ENCODE results near the gene NT5DC3.

NT5DC3 gene

DNA sequence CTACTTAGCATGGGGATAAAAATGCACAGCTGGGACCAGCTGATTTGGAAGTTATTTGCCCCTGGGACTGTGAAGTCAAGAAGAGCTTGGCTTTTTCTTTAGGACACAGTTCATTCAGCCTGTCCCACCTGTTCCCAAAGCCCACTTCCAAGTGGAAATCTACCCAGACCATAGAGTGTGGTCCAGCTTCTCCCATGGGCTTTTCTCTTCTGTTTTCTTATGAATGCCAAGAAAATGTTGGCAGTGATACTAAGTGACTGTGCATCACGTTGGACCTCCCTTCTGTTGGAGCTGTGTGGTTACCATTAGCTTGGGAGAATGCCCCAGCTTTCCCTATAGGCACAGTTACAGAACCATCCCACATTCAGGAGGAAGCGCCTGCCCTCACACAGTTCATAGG is 89.4 kb downstream of the NT5DC3 start:
- no peak for DNase-seq (ENCODE audit: low read depth in 2 of 2)

- no peak for DNase-seq (ENCODE audit: low read depth in 2 of 2)
These were observed 89.9 kb downstream of the NT5DC3 start for GRCh38 chr12:103751171-103751570.

DNA sequence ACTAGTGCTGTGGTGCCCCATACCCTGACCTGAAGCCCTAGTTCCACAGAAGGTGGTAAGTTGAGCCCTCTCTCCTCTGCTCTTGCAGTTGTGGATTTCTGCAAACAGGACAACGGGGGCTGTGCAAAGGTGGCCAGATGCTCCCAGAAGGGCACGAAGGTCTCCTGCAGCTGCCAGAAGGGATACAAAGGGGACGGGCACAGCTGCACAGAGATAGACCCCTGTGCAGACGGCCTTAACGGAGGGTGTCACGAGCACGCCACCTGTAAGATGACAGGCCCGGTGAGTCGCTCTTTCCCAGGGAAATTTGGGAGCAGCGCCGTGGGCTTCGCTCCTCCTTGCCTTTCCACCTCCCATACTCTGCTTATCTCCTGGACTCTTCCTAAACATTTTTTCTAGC is 92.2 kb downstream of the NT5DC3 start:
- DNase-seq (ENCODE audit: low read depth in 2 of 2) = no peak

DNA sequence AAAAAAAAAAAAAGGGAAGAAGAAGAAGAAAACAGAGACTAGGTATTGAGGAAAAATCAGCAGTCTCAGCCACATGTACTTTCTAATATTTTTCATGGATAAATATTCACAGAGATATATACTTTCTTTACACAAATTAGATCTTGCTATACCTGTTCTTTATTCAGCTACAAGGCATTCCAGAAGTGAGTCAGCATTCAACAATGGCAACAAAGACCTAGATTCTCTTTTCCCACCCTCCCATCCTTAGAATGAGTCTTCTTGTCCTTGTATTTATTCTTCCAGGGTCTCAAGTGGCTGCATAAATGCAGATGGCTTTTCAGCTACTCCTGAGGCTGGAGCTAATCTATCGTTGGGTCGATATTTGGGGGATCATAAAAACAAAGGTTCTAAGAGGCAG is 93.0 kb downstream of the NT5DC3 start:
- DNase-seq (ENCODE audit: low read depth in 2 of 2) = no peak

- DNase-seq (ENCODE audit: low read depth in 2 of 2) = no peak
These were observed 95.1 kb downstream of the NT5DC3 start for GRCh38 chr12:103745962-103746361.

DNA sequence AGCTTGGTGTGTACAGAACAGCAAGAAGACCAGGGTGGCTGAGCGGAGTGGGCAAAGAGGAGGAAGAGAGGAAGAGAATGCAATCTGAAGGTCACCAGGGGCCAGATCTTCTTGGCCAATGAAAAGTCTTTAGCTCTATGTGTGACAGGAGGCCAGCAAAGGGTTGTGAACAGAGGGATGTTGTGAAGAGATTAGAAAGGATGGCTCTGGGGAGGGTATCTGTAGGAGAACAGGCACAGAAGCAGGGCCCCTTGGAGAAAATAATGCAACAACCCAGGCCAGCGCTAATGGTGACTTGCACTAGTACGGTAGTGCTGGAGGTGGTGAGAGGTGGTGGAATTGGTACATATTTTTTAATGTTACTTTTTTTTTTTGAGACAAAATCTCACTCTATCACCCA is 97.2 kb downstream of the NT5DC3 start:
- DNase-seq (ENCODE audit: low read depth in 2 of 2) = no peak

DNA sequence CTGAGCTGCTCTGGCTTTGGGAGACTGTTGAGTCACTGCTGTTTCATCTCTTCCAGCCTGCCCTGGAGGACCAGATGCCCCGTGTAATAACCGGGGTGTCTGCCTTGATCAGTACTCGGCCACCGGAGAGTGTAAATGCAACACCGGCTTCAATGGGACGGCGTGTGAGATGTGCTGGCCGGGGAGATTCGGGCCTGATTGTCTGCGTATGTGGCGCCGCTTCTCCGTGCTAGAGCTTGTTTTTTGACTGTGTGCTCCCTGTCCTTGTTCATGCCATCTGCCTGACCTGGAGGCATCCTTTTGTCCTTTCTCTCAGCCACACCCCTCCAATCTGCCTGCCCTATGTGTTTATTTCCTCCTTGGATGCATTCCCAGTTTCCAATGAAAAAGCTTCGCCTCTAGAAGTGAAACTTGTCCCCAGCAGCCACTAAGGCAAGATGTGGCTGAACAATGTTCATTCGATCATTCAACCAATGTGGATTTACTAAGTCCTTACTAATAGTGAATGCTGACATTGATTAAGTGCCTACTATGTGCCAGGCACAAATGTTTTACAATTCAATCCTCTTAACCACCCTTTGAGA is 98.6 kb downstream of the NT5DC3 start:
- DNase-seq (ENCODE audit: low read depth in 2 of 2) = no peak

DNA sequence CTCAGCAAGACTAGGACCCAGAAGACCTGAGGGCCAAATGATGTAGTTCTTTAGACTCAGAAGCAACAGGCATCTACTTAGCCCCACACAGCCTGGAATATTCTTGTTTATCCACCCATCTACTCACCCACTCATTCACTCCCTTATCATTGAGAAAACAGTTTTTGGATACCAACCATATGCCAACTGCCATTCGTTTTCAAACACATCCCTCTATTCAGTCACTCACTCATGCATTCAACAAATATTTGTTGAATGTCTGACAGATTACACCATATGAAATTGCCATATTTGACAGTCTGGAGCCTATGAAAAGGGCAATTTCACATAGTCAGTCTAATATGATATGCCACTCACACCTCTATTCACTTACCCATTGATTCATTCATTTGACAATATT is 103.2 kb downstream of the NT5DC3 start:
- DNase-seq (ENCODE audit: low read depth in 2 of 2) = no peak

GRCh38 chr12:103736572-103736971 is 104.5 kb downstream of the NT5DC3 start:
- no peak for DNase-seq (ENCODE audit: low read depth in 2 of 2)

DNA sequence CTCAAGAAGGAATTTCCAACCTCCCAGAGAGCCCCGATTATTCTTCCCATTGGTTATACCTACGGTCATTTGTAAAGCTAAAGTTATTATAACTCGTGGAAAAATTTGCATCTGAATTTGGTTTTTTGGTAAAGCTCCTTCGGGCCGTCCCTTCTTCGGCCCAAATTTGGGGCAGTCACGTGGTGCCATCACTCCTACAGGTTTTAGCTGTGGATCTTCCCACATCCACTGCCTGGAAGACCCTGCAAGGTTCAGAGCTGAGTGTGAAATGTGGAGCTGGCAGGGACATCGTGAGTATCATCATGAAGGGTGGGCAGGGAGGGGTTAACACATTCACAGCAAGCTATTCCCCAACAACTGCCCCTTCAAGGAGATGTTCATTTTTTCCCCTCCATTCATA is 105.7 kb downstream of the NT5DC3 start:
- DNase-seq (ENCODE audit: low read depth in 2 of 2) = no peak

GRCh38 chr12:103734863-103735262 is 106.2 kb downstream of the NT5DC3 start:
- DNase-seq (ENCODE audit: low read depth in 2 of 2) = no peak

DNA sequence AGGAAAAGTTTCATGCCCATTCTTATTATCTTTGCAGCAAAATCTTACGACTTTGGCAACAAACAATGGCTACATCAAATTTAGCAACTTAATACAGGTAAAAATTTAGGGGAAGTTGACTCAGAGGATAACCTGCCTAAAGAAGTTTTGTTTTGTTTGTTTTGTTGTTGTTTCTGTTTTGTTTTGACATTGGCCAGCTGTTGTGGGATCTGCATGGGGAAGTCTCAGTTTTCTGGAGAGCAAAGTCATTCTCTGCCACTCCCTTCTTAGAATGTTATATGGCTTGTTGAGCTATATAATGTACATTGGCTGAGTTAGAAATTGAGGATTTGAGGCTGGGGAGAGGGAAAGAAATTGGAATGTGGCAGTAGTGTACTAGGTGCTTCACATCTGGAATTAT is 109.5 kb downstream of the NT5DC3 start:
- DNase-seq (ENCODE audit: low read depth in 2 of 2) = no peak

DNA sequence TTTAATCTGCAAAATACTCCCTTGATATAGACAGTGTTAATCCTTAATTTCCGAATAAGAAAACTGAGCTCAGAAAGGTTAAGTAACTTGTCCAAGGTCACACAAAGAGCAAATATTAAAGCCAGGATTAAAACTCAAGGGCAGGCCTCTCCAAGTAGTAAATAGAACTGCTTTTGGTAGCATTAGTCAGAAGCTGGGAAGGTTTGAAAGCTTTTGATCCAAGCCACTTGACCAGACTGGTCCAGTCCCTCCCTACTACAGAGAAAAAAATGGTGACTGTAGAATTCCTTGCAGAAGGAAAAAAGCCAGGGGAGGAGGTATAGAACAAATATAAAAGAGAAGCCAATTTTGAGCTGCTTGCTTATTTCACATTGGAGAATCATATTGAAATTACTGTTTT is 111.5 kb downstream of the NT5DC3 start:
- DNase-seq (ENCODE audit: low read depth in 2 of 2) = no peak

- DNase-seq (ENCODE audit: low read depth in 2 of 2) = no peak
These were observed 112.7 kb downstream of the NT5DC3 start for GRCh38 chr12:103728323-103728722.

DNA sequence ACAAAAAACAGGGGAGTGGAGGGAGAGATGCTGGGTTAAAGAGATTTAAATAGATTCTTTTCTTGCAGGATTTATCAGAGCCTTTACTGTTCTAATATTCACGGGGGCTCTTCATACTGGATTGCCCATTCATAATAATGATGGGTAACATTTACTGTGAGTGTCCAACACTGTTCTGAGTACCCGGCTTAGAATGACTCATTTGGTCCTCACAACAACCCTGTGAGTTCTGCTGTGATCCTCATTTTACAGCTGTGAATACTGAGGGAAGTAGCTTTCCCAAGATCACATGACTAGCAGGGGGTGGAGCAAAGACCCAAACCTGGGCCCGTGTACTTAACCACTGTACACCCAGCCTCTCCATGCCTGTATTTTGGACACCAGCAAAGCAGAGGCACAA is 113.4 kb downstream of the NT5DC3 start:
- no peak for DNase-seq (ENCODE audit: low read depth in 2 of 2)

DNA sequence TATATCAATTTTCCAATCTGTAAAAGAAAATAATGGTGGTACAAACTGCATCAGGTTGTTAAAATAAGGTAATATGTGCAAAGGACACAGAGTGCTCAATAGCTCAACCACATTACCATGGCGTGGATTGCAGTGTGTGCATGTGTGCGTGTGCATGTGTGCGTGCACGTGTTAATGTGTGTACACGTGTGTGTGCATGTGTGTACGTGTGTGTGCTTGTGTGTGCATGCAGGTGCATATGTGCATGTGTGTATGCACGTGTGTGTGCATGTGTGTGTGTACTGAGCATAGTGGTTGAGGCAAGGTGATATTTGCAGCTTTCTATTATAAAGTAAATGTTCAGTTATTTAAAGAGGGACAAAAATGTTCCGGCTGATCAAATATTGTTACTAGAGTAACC is 115.6 kb downstream of the NT5DC3 start:
- DNase-seq (ENCODE audit: low read depth in 2 of 2) = no peak
